Ramos (cell line): ENCODE data around the gene PTCD3.

ENCODE experiments used
- in situ Hi-C: fragments of 300-500 bp; cut with MboI; formaldehyde crosslinking; loops from one replicate; pipeline ENCODE4 v1.14.3; 2022; ENCODE audit warnings: low sequenced_read_pairs; ENCODE audit not compliant: unreplicated experiment

Gene PTCD3

GRCh38 chr2:86105969-86106945 is at the start of gene PTCD3:
Gene PTCD3 (plus strand): TSS chr2:86106235. CDS start chr2:86106248, 13 bp downstream.
- in situ Hi-C loops: no loop called here

DNA sequence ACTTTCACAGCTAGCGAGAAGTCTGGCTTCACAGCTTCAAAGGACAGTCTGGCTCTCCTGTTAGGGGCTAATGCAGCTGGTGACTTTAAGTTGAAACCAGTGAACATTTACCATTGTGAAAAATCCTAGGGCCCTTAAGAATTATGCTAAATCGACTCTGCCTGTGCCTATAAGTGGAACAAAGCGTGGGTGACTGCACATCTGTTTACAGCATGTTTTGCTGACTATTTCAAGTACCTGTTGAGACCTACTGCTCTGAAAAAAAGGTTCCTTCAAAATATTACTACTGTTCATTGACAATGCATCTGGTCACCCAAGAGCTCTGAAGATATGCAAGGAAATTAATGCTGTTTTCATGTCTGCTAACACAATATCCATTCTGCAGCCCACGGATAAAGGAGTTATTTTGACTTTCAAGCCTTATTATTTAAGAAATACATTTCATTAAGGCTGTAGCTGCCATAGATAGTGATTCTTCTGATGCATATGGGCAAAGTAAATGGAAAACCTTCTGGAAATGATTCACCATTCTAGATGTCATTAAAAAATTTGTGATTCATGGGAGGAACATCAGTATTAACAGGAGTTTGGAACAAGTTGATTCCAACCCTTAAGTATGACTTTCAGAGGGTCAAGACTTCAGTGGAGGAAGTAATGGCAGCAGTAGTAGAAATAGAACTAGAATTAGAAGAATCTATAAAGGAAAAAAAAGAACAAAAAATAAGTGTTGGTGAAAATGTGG is 49.3 kb upstream of the PTCD3 start:
- in situ Hi-C loops: no loop called here

GRCh38 chr2:86062043-86062442 is 44.0 kb upstream of the PTCD3 start:
- in situ Hi-C loops: no loop called here

- in situ Hi-C loops: no loop called here
Measured at GRCh38 chr2:86064006-86064405, 42.0 kb upstream of the PTCD3 start.

DNA sequence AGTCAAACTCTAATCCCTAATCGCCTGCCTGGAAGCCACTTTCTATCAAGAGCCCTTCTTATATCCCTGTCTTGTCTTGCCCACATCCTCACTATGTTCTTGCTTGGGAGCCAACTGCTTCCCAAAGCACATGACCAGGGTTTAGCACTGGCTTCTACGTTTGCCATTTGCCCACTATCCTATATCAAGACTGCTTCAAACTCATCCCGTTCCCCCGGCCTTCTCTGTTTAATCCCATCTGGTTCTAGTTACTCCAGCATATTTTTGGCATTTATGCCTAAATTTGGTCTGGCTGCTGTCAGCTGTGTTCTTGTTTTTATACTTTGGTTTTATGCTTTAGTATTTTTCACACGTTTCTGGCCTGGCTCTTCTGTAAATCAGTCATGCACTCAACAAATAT is 40.5 kb upstream of the PTCD3 start:
- in situ Hi-C loops: no loop called here

DNA sequence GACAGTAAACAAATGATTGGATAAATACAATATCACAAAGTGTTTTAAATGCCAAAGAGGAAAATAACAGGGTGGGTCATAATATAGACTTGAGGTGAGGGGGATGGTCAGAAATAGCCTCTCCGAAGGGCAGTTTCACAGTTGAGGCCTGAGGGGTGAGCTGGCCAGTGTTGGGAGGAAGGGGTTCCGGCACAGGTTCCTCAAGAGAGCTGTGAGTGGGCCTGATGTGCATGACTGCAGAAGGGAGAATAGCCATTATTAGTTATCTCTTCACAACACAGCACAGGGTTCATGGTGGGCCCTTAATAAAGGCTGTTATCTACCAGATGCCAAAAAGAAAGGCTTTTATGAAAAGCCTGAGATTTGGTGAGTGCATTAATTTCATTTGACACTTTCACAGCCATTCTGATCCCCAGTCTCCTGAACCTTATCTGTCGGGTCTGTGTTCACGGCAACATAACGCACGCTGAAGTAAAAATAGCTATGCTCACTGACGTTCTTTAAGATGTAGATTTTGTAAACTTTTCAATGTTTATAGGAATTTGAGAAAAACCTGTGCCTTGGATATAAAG is 39.9 kb upstream of the PTCD3 start:
- in situ Hi-C loops: no loop called here

DNA sequence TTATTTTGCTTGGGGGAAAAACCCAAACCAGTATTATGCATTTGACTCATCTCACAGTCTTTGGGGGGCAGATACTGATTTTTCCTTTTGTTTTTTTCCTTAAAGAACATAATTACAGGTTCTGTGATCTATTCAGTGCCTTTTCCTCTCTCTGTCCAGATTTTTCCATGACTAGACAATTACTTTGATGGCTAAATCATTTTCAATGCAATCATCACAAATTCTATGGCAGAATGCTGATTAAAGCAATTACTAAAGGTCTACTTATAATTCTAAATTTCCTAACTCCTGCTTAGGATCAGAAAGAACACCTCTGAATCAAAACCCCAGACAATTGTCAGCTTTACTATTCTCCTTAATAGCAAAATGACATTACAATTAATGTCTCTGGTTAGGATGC is 39.1 kb upstream of the PTCD3 start:
- in situ Hi-C loops: no loop called here

DNA sequence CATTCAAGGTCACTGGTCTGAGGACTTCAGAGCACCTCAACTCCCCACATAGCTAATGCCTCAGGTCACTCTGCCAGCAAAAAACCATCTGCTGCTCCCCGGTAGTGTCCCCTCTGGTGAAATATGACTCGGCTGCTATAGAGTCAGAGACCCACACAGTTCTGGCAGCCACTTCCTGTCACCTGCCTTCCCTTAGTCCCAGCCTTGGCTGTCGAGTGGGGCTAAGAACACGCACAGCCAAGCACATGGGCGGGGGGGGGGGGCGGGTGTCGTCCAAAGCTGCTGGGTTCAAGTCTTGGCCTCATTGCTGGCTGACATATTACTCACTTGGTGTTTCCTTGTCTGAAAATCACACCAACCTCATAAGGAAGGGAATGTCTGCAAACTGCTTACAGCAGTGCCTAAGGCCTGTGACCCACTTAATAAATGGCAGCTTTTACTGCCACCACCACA is 37.9 kb upstream of the PTCD3 start:
- in situ Hi-C loops: no loop called here

DNA sequence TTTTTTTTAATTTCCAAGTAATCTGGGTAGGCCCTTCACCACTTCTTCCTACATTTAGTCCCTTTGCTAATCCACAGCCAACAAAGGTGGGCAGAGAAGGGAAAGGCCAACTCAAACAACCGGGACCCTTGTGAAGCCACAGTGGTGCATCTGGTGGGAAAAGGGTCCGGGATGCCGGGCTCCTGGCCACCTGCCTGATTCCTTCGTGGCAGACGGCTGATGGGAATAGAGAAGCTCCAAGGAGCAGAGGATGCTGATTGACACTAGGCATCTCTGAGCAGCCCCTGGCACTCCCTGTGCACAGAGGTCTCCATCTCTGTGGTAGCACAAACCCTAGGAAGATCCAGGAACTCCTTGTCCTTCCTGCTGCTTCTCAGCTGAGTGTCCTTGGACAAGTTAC is 37.4 kb upstream of the PTCD3 start:
- in situ Hi-C loops: no loop called here

- in situ Hi-C loops: no loop called here
Measured at GRCh38 chr2:86069091-86069685, 36.8 kb upstream of the PTCD3 start.

- in situ Hi-C loops: no loop called here
Measured at GRCh38 chr2:86069783-86070339, 36.2 kb upstream of the PTCD3 start.

DNA sequence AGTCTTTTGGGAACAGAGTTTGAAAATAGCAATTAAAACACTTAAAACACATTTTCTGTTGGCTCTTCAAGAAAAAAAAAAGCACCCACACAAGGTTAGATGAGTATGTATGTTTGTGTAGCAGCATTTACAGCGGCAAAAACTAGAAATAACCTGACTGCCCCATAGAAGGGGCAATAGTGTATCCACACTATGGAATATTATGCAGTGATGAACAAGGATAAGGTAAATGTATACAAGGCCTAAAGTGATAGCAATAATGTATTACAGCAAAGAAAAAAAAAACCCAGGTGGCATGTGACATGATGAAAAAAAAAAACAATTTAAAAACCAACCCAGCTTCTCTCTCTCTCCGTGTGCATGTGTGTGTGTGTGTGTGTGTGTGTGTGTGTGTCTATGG is 35.2 kb upstream of the PTCD3 start:
- in situ Hi-C loops: no loop called here

DNA sequence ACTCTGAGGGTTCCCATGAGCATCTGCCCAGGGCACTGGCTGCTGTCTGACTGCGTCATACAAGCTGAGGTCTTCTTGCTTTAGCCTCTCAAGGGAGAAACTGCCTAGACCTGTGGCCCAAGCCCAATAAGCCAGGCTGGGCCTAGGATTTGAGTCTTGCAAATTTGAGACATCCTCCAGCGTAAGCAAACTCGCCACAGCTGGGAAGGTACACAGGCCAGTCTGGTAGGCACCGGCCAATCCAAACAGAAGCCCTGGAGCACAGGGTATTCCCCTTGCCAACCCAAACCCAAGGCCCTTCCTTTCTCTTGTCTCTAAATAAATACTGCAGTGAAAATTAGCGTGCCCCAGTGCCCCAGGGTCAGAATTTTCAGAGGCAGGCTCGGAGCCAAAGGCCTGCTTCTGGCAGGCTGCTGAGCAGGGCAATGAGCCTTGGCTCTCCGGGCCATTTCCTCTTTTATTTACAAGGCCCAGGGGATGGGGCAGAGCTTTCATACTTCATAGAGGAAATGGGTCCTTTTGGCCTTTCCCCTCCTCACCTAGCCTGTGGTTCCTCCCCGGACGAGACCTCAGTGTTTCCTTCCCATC is 33.7 kb upstream of the PTCD3 start:
- in situ Hi-C loops: no loop called here

DNA sequence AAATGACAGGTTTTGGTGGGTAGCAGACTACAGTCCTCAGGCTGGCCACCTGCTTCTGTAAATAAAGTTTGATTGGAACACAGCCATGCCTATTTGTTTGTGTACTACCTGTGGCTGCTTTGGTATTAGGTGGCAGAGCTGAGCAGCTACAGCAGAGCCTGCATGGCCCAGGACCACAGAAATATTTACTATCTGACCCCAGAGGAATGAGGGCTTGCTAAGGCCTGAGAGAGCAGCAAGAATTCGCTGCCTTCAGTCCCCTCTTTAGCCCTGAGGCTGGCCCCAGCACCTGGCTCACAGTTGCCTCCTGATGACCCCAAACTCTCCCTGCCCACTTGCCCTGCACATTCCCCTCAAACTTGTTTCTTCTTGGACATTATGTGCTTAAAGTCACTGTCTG is 32.8 kb upstream of the PTCD3 start:
- in situ Hi-C loops: no loop called here

DNA sequence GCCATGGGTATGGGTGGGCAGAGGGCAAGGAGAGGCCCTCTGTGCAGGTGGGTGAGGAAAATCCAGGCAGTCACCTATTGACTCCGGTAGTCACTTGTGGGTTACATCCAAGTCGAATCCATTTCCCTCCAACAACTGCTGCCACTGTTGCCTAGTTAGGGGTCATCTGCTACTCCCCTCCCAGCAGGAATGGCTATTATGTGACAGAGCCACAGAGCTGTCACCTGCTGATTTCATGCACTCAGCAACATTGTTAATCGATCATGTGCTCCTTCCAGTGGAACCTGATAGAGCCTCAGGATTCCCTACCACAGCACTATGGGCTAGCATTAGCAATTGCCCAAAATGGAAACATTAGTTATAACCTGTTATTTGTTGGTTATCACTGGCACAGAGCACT is 31.8 kb upstream of the PTCD3 start:
- in situ Hi-C loops: no loop called here

- in situ Hi-C loops: loop anchor here (5.0 kb wide), 1 partner anchor 248 kb away; no protein-coding TSS in a partner anchor
Measured at GRCh38 chr2:86074811-86075210, 31.2 kb upstream of the PTCD3 start.

DNA sequence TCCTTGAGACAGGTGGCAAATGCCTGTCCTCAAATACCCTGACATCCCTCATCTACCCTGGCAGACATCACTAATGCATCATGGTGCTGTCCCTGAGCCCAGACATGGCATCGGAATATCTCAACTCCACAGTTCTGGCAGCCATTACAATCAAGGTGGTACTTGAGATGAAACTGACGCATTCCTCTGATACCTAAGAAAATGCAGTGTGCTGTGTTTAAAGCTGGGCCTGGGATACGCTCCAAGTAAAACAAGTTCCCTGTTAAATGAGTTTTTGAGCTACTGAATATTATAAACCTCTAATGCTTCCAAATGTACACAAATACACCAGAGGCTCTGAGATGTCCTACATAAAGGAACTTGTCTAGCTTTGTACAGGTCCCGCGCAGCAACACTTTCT is 30.1 kb upstream of the PTCD3 start:
- in situ Hi-C loops: loop anchor here (5.0 kb wide), 1 partner anchor 249 kb away; no protein-coding TSS in a partner anchor

- in situ Hi-C loops: loop anchor here (5.0 kb wide), 1 partner anchor 252 kb away; no protein-coding TSS in a partner anchor
Measured at GRCh38 chr2:86078774-86079545, 27.1 kb upstream of the PTCD3 start.
